GM18499 (cell line): ENCODE data around the gene TPSD1.
"Not testable (repeated sequence)": the region's sequence is repeated elsewhere in the genome, so short reads cannot be mapped to it uniquely, and the experiment has no call there.

Experiments used
- ATAC-seq: cut with Tn5 transposase; IDR thresholded peaks from one replicate; pipeline ENCODE4 v1.9.1; 2021; ENCODE audit warnings: moderate number of reproducible peaks; ENCODE audit not compliant: insufficient read depth, unreplicated experiment

The TPSD1 gene

GRCh38 chr16:1238909-1239308 is 17.0 kb upstream of the TPSD1 start:
- not testable (repeated sequence) for ATAC-seq

GRCh38 chr16:1239575-1239974 is 16.3 kb upstream of the TPSD1 start:
- ATAC-seq: not testable (repeated sequence)

- ATAC-seq: not testable (repeated sequence)
These were observed 15.4 kb upstream of the TPSD1 start, which contains the start of gene TPSAB1 for GRCh38 chr16:1240436-1240835. TPSAB1 (plus strand) TSS chr16:1240705; CDS start chr16:1240939, 234 bp downstream.

- not testable (repeated sequence) for ATAC-seq
These were observed 14.8 kb upstream of the TPSD1 start for GRCh38 chr16:1241081-1241480.

- not testable (repeated sequence) for ATAC-seq
These were observed 12.5 kb upstream of the TPSD1 start for GRCh38 chr16:1243363-1243762.

- ATAC-seq: not testable (repeated sequence)
These were observed 11.7 kb upstream of the TPSD1 start for GRCh38 chr16:1243907-1244850.

- no peak for ATAC-seq
These were observed 11.0 kb upstream of the TPSD1 start for GRCh38 chr16:1244881-1245280.

GRCh38 chr16:1245452-1246020 is 10.3 kb upstream of the TPSD1 start:
- no peak for ATAC-seq

GRCh38 chr16:1247903-1248537 is 7.8 kb upstream of the TPSD1 start:
- ATAC-seq: not testable (repeated sequence)

GRCh38 chr16:1249031-1249755 is 6.7 kb upstream of the TPSD1 start:
- ATAC-seq: not testable (repeated sequence)

GRCh38 chr16:1253701-1254364 is 2.0 kb upstream of the TPSD1 start:
- ATAC-seq: not testable (repeated sequence)

- ATAC-seq: not testable (repeated sequence)
These were observed 1.0 kb upstream of the TPSD1 start for GRCh38 chr16:1254821-1255220.

GRCh38 chr16:1256296-1256873 is 516 bp downstream of the TPSD1 start:
- ATAC-seq: not testable (repeated sequence)

- no peak for ATAC-seq
These were observed 1.0 kb downstream of the TPSD1 start for GRCh38 chr16:1256874-1257322.

GRCh38 chr16:1257561-1258224 is 1.8 kb downstream of the TPSD1 start:
- no peak for ATAC-seq

- ATAC-seq: no peak
These were observed 2.3 kb downstream of the TPSD1 start for GRCh38 chr16:1258225-1258600.

- ATAC-seq: no peak
These were observed 3.3 kb downstream of the TPSD1 start for GRCh38 chr16:1258906-1259759.

GRCh38 chr16:1259760-1260068 is 3.8 kb downstream of the TPSD1 start:
- no peak for ATAC-seq
